ENCODE results near the gene GRM4.

The GRM4 gene

GRCh38 chr6:34106421-34106820 is 39.5 kb downstream of the GRM4 start:
- Histone ChIP-seq H3K9me3 (ENCODE audit: control insufficient read depth, low read length) (no peaks in the 10 kb centered on the region), H3K4me3 (ENCODE audit: insufficient read depth, low read depth, low read length, poor library complexity, severe bottlenecking) (no peak overlapping the region), H3K27ac (ENCODE audit: insufficient read depth, low read length, poor library complexity, severe bottlenecking) (no peak overlapping the region), H3K27me3 (replicated peaks; ENCODE audit: control insufficient read depth, insufficient read depth, low read length, poor library complexity, severe bottlenecking) (no peaks in the 10 kb centered on the region), H3K4me1 (ENCODE audit: control insufficient read depth, insufficient read depth, low read length, poor library complexity, severe bottlenecking) (no peaks in the 10 kb centered on the region), H3K36me3 (ENCODE audit: control insufficient read depth, insufficient read depth, low read length) (no peaks in the 10 kb centered on the region)
- no peak for DNase-seq

- no peaks in the 10 kb centered on the region for H3K36me3 ChIP-seq (ENCODE audit: control insufficient read depth, insufficient read depth, low read length)
- no peaks in the 10 kb centered on the region for H3K4me1 ChIP-seq (ENCODE audit: control insufficient read depth, insufficient read depth, low read length, poor library complexity, severe bottlenecking)
- H3K9me3 ChIP-seq (ENCODE audit: control insufficient read depth, low read length) = no peaks in the 10 kb centered on the region
- H3K27me3 ChIP-seq (replicated peaks; ENCODE audit: control insufficient read depth, insufficient read depth, low read length, poor library complexity, severe bottlenecking) = no peaks in the 10 kb centered on the region
- H3K4me3 ChIP-seq (ENCODE audit: insufficient read depth, low read depth, low read length, poor library complexity, severe bottlenecking) = no peak overlapping the region
- no peak for DNase-seq
- H3K27ac ChIP-seq (ENCODE audit: insufficient read depth, low read length, poor library complexity, severe bottlenecking) = no peak overlapping the region
Observed at GRCh38 chr6:34104628-34105027, 41.3 kb downstream of the GRM4 start.

GRCh38 chr6:34104186-34104585 is 41.7 kb downstream of the GRM4 start:
- no peak for DNase-seq
- Histone ChIP-seq H3K4me1 (ENCODE audit: control insufficient read depth, insufficient read depth, low read length, poor library complexity, severe bottlenecking) (no peaks in the 10 kb centered on the region), H3K36me3 (ENCODE audit: control insufficient read depth, insufficient read depth, low read length) (no peaks in the 10 kb centered on the region), H3K27ac (ENCODE audit: insufficient read depth, low read length, poor library complexity, severe bottlenecking) (no peak overlapping the region), H3K9me3 (ENCODE audit: control insufficient read depth, low read length) (no peaks in the 10 kb centered on the region), H3K27me3 (replicated peaks; ENCODE audit: control insufficient read depth, insufficient read depth, low read length, poor library complexity, severe bottlenecking) (no peaks in the 10 kb centered on the region), H3K4me3 (ENCODE audit: insufficient read depth, low read depth, low read length, poor library complexity, severe bottlenecking) (no peak overlapping the region)

- H3K27ac ChIP-seq (ENCODE audit: insufficient read depth, low read length, poor library complexity, severe bottlenecking) = no peak overlapping the region
- no peak overlapping the region for H3K4me3 ChIP-seq (ENCODE audit: insufficient read depth, low read depth, low read length, poor library complexity, severe bottlenecking)
- DNase-seq = no peak
- H3K36me3 ChIP-seq (ENCODE audit: control insufficient read depth, insufficient read depth, low read length) = no peaks in the 10 kb centered on the region
- no peaks in the 10 kb centered on the region for H3K27me3 ChIP-seq (replicated peaks; ENCODE audit: control insufficient read depth, insufficient read depth, low read length, poor library complexity, severe bottlenecking)
- no peaks in the 10 kb centered on the region for H3K4me1 ChIP-seq (ENCODE audit: control insufficient read depth, insufficient read depth, low read length, poor library complexity, severe bottlenecking)
- H3K9me3 ChIP-seq (ENCODE audit: control insufficient read depth, low read length) = no peaks in the 10 kb centered on the region
Observed at GRCh38 chr6:34103321-34103720, 42.6 kb downstream of the GRM4 start.

GRCh38 chr6:34102696-34103095 is 43.2 kb downstream of the GRM4 start:
- Histone ChIP-seq H3K27ac (ENCODE audit: insufficient read depth, low read length, poor library complexity, severe bottlenecking) (no peak overlapping the region), H3K4me3 (ENCODE audit: insufficient read depth, low read depth, low read length, poor library complexity, severe bottlenecking) (no peak overlapping the region), H3K36me3 (ENCODE audit: control insufficient read depth, insufficient read depth, low read length) (no peaks in the 10 kb centered on the region), H3K27me3 (replicated peaks; ENCODE audit: control insufficient read depth, insufficient read depth, low read length, poor library complexity, severe bottlenecking) (no peaks in the 10 kb centered on the region), H3K4me1 (ENCODE audit: control insufficient read depth, insufficient read depth, low read length, poor library complexity, severe bottlenecking) (no peaks in the 10 kb centered on the region), H3K9me3 (ENCODE audit: control insufficient read depth, low read length) (no peaks in the 10 kb centered on the region)
- no peak for DNase-seq

- no peaks in the 10 kb centered on the region for H3K9me3 ChIP-seq (ENCODE audit: control insufficient read depth, low read length)
- DNase-seq = no peak
- H3K4me1 ChIP-seq (ENCODE audit: control insufficient read depth, insufficient read depth, low read length, poor library complexity, severe bottlenecking) = no peaks in the 10 kb centered on the region
- H3K27me3 ChIP-seq (replicated peaks; ENCODE audit: control insufficient read depth, insufficient read depth, low read length, poor library complexity, severe bottlenecking) = no peaks in the 10 kb centered on the region
- H3K27ac ChIP-seq (ENCODE audit: insufficient read depth, low read length, poor library complexity, severe bottlenecking) = no peak overlapping the region
- no peak overlapping the region for H3K4me3 ChIP-seq (ENCODE audit: insufficient read depth, low read depth, low read length, poor library complexity, severe bottlenecking)
- H3K36me3 ChIP-seq (ENCODE audit: control insufficient read depth, insufficient read depth, low read length) = no peaks in the 10 kb centered on the region
Observed at GRCh38 chr6:34102099-34102656, 43.7 kb downstream of the GRM4 start.

GRCh38 chr6:34100788-34101187 is 45.1 kb downstream of the GRM4 start:
- Histone ChIP-seq H3K27me3 (replicated peaks; ENCODE audit: control insufficient read depth, insufficient read depth, low read length, poor library complexity, severe bottlenecking) (no peaks in the 10 kb centered on the region), H3K36me3 (ENCODE audit: control insufficient read depth, insufficient read depth, low read length) (no peaks in the 10 kb centered on the region), H3K4me1 (ENCODE audit: control insufficient read depth, insufficient read depth, low read length, poor library complexity, severe bottlenecking) (no peaks in the 10 kb centered on the region), H3K9me3 (ENCODE audit: control insufficient read depth, low read length) (no peaks in the 10 kb centered on the region), H3K27ac (ENCODE audit: insufficient read depth, low read length, poor library complexity, severe bottlenecking) (no peak overlapping the region), H3K4me3 (ENCODE audit: insufficient read depth, low read depth, low read length, poor library complexity, severe bottlenecking) (no peak overlapping the region)
- no peak for DNase-seq

- Histone ChIP-seq H3K9me3 (ENCODE audit: control insufficient read depth, low read length) (no peaks in the 10 kb centered on the region), H3K4me3 (ENCODE audit: insufficient read depth, low read depth, low read length, poor library complexity, severe bottlenecking) (no peak overlapping the region), H3K27me3 (replicated peaks; ENCODE audit: control insufficient read depth, insufficient read depth, low read length, poor library complexity, severe bottlenecking) (no peaks in the 10 kb centered on the region), H3K4me1 (ENCODE audit: control insufficient read depth, insufficient read depth, low read length, poor library complexity, severe bottlenecking) (no peaks in the 10 kb centered on the region), H3K36me3 (ENCODE audit: control insufficient read depth, insufficient read depth, low read length) (no peaks in the 10 kb centered on the region), H3K27ac (ENCODE audit: insufficient read depth, low read length, poor library complexity, severe bottlenecking) (no peak overlapping the region)
- DNase-seq = no peak
Observed at GRCh38 chr6:34099878-34100277, 46.0 kb downstream of the GRM4 start.

- Histone ChIP-seq H3K36me3 (ENCODE audit: control insufficient read depth, insufficient read depth, low read length) (no peaks in the 10 kb centered on the region), H3K4me3 (ENCODE audit: insufficient read depth, low read depth, low read length, poor library complexity, severe bottlenecking) (no peak overlapping the region), H3K27me3 (replicated peaks; ENCODE audit: control insufficient read depth, insufficient read depth, low read length, poor library complexity, severe bottlenecking) (no peaks in the 10 kb centered on the region), H3K9me3 (ENCODE audit: control insufficient read depth, low read length) (no peaks in the 10 kb centered on the region), H3K4me1 (ENCODE audit: control insufficient read depth, insufficient read depth, low read length, poor library complexity, severe bottlenecking) (no peaks in the 10 kb centered on the region), H3K27ac (ENCODE audit: insufficient read depth, low read length, poor library complexity, severe bottlenecking) (no peak overlapping the region)
- no peak for DNase-seq
Observed at GRCh38 chr6:34098045-34098936, 47.6 kb downstream of the GRM4 start.

GRCh38 chr6:34096814-34097213 is 49.1 kb downstream of the GRM4 start:
- no peak for DNase-seq
- no peaks in the 10 kb centered on the region for H3K27me3 ChIP-seq (replicated peaks; ENCODE audit: control insufficient read depth, insufficient read depth, low read length, poor library complexity, severe bottlenecking)
- H3K4me1 ChIP-seq (ENCODE audit: control insufficient read depth, insufficient read depth, low read length, poor library complexity, severe bottlenecking) = no peaks in the 10 kb centered on the region
- no peak overlapping the region for H3K4me3 ChIP-seq (ENCODE audit: insufficient read depth, low read depth, low read length, poor library complexity, severe bottlenecking)
- H3K9me3 ChIP-seq (ENCODE audit: control insufficient read depth, low read length) = no peaks in the 10 kb centered on the region
- no peaks in the 10 kb centered on the region for H3K36me3 ChIP-seq (ENCODE audit: control insufficient read depth, insufficient read depth, low read length)
- no peak overlapping the region for H3K27ac ChIP-seq (ENCODE audit: insufficient read depth, low read length, poor library complexity, severe bottlenecking)
